ENCODE measurements around the gene VPS72.
A peak's percentile ranks its signal among the peaks of the same experiment; 100 is the strongest.
"Not testable (repeated sequence)": the region's sequence is repeated elsewhere in the genome, so short reads cannot be mapped to it uniquely, and the experiment has no call there.

Gene VPS72, protein sequence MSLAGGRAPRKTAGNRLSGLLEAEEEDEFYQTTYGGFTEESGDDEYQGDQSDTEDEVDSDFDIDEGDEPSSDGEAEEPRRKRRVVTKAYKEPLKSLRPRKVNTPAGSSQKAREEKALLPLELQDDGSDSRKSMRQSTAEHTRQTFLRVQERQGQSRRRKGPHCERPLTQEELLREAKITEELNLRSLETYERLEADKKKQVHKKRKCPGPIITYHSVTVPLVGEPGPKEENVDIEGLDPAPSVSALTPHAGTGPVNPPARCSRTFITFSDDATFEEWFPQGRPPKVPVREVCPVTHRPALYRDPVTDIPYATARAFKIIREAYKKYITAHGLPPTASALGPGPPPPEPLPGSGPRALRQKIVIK

DNA sequence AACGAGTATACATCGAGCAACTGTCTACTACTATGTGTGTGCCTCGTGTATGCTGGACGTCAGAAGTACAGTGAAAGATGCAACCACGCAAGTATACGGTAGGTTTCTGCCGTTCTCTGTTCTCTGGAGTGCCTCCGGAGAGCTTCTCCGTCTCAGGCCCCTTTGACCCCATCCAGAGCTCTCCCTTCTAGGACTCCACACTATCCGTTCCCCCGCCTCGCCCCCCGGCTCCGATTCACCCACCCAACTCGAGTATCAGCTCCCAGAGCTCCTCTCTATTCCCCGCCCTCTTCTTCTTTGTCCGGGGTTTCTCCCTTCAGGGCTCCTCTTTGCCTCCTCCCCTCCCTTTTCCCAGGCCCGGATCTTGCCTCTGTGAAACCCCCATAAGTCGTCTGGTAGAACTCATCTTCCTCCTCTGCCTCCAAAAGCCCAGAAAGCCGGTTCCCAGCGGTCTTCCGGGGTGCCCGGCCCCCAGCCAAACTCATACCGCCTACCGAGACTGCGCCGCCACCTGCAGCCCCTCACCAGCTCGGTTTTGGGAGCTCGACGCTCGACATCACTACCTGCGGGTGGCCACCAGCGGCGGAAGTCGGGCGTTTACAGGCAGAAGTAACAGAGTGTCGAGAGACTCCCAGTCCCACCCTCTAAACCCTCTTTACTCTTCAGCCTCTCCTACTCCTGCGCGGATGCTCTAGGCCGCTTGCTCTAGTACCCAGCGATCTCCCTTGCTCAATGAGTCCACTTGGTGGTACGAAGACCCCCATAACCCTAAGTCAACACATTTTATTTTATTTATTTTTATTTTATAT lies at the start of gene VPS72:
VPS72 (minus strand) TSS at position 561 of the 809 bp plus-strand sequence; CDS start at position 485, 76 bp downstream.
- DNase-seq, result peak; percentile 51

DNA sequence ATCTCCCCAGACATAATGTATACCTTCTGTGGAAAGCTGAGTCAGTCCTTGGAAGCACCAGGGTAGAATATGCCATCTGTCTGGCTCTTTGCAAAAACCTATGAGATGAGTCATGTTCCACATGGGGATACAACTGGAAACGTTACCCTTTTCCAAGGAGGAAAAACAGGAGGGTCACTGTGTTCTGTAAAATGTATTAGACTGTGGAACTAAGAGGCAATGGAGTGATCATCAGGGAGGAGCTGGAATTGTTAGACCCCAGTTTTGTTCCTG lies 48.4 kb upstream of the VPS72 start:
- DNase-seq, result no peak

DNA sequence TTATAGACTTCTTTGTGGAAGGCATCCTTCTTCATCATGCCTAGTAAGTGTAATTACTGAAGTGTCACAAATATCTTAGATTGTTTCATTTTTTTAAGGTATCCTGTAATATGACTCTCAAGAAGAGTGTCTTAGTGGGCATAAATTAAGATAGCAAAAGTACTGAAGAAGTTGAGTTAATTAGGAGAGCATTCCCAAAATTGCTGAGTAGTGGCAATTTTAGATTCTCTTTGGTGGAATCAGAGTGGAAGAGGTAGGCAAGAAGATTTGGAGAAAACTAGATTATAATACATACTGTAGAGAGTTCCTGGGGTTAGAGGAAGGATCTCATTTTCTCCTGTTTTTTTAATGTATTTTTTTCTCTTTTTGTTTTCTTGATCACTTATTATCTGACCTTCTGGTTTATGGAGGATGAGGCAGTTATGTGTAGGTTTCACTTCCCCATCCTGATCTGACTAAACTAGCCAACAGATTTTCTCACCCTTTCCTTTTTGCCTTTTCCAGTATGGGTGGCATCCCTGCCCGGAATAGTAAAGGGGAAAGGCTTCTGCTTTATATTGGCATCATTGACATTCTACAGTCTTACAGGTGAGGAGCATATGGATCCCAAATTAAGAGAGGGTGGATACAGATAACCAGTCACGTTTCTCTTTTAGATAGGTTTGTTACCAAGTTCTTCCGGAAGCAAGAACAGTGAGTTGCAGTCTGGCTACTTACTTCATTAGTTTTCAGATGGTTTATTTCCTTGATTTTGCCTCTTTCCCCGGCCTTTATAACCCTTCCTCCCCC lies 47.9 kb upstream of the VPS72 start:
- DNase-seq, result no peak

DNA sequence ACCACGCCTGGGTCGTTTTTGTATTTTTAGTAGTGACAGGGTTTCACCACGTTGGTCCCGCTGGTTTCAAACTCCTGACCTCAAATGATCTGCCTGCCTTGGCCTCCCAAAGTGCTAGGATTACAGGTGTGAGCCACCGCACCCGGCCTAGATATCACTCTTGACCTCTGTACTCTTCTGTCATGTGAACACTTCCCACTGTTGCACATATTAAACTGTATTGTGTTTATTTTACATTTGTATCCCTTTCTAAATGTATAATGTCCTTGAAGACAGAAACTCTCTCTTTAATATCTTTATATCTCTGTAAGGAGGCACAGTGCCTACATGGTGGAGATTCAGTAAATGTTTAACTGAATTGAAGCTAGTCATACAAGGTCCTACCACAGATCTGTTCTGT lies 45.2 kb upstream of the VPS72 start:
- no peak for DNase-seq

DNA sequence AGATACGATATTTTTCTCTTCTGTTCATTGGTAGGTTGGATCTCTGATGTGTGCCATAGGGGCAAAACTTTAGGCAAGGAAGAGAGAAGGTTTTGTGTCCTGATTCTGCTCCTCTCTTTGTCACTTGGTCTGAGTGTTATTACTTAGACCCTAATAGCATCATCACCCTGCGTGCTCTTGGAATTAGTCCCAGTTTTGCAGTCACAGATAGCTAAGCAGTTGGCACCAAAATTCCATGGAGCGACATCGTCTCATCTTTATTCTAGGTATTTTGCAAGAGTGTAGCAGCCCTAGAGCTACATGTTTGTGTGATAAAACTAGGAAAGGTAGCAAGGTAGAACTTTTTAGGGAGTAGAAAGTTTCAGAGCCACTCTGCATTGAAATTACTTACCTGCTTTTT lies 32.1 kb upstream of the VPS72 start:
- no peak for DNase-seq

- no peak for DNase-seq
Measured at GRCh38 chr1:151221616-151222015, 31.6 kb upstream of the VPS72 start.

- no peak for DNase-seq
Measured at GRCh38 chr1:151213560-151213959, 23.6 kb upstream of the VPS72 start.

- DNase-seq, result no peak
Measured at GRCh38 chr1:151211972-151212705, 22.1 kb upstream of the VPS72 start.

GRCh38 chr1:151210830-151211229 lies 20.8 kb upstream of the VPS72 start:
- no peak for DNase-seq

DNA sequence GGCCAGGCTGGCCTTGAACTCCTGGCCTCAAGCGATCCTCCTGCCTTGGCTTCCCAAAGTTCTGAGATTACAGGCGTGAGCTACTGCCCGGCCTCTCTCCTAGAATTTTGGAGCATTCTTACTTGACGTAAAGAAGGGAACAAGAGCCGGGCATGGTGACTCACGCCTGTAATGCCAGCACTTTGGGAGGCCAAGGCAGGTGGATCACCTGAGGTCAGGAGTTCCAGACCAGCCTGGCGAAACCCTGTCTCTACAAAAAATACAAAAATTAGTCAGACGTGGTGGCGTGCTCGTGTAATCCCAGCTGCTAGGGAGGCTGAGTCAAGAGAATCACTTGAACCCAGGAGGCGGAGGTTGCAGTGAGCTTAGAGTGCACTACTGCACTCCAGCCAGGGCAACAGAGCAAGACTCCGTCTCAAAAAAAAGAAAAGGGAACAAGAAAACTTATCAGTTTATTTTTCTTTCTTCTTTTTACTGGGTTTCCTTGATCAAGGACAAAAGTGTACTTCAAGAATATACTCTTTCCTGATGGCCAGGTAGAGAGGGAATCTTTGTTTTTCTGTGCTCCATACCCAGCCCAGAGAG lies 15.5 kb upstream of the VPS72 start:
- DNase-seq, result not testable (repeated sequence)

- no peak for DNase-seq
Measured at GRCh38 chr1:151199873-151200581, 10.0 kb upstream of the VPS72 start.

- DNase-seq, result peak; percentile 85
Measured at GRCh38 chr1:151198254-151199127, 8.5 kb upstream of the VPS72 start, which contains the start of gene PIP5K1A. Gene PIP5K1A (plus strand): TSS chr1:151198552. CDS start chr1:151198997, 445 bp downstream.

GRCh38 chr1:151197863-151198253 lies 7.9 kb upstream of the VPS72 start:
- DNase-seq, result no peak

DNA sequence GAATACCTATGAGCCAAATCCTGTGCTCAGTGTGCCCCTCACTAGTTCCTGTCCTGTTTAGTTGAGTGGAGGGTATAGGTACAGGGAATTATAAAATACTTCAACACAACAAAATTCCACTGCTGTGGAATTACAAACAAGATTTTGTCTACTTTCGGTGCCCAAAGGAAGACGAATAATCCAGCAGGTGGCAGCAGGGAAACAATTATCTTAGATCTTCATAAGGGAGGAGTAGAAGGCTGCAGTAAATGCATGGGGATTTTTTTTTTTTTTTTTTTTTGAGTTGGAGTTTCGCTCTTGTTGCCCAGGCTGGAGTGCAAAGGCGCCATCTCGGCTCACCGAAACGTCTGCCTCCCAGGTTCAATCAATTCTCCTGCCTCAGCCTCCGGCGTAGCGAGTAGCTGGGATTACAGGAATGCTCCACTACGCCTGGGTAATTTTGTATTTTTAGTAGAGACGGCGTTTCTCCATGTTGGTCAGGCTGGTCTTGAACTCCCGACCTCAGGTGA lies 6.3 kb upstream of the VPS72 start:
- no peak for DNase-seq

GRCh38 chr1:151194894-151195594 lies 5.0 kb upstream of the VPS72 start:
- peak; percentile 34 for DNase-seq

DNA sequence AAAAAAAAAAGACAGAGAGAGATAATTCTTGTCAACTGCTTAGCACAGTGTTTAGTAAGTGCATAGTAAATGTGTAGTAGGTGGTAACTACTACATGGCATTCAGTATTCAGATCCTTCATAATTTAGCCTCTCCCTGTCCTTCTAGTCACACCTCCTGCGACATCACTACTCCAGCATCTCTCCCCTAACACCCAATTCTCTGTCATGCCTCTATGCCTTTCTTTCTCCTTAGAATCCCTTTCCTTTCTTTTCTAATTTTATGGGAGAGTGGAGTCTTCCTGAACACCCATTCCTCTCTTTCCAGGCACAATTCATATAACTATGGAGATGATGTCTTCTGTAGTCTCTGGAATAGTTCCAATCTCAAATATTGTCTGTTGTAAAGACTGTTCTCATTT lies 3.9 kb upstream of the VPS72 start:
- DNase-seq, result no peak

- DNase-seq, result no peak
Measured at GRCh38 chr1:151193304-151193703, 3.3 kb upstream of the VPS72 start.

DNA sequence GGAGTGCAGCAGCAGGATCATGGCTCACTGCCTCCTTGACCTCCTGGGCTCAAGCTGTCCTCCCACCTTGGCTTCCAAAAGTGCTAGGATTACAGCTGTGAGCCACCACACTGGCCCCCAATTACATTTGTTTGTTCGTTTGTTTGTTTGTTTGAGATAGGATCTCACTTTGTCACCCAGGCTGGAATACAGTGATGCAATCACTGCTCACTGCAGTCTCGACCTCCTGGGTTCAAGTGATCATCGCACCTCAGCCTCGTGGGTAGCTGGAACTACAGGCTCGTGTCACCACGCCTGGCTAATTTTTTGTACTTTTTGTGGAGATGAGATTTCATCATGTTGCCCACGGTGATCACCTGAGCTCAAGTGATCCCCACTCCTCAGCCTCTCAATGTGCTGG lies 2.0 kb upstream of the VPS72 start:
- no peak for DNase-seq

- not testable (repeated sequence) for DNase-seq
Measured at GRCh38 chr1:151188667-151189066, 1.3 kb downstream of the VPS72 start.

GRCh38 chr1:151187205-151187604 lies 2.8 kb downstream of the VPS72 start:
- no peak for DNase-seq

Data from 8988T (cell line).